Type B pancreatic cell (in vitro differentiated cells): ENCODE measurements around the gene KRTAP10-9. TPM values are rescaled to one million over a fixed set of nuclear protein-coding genes. Genes with fewer than 3 reads are reported as not detected.

Experiments
- DNase-seq: peaks from one replicate; pipeline ENCODE4 v3.0.0; 2021; ENCODE audit warnings: mixed read lengths; ENCODE audit not compliant: unreplicated experiment; ENCODE audit errors: extremely low spot score
- H3K27ac Mint-ChIP-seq: 2 replicates; pipeline ENCODE4 v1.8.0; 2021; ENCODE audit warnings: mild to moderate bottlenecking, mixed read lengths
- H3K27me3 Mint-ChIP-seq: 2 replicates; pipeline ENCODE4 v1.8.0; 2021; ENCODE audit warnings: mixed read lengths
- H3K36me3 Mint-ChIP-seq: 2 replicates; pipeline ENCODE4 v1.8.0; 2021; ENCODE audit warnings: mixed read lengths
- H3K4me1 Mint-ChIP-seq: one replicate; pipeline ENCODE4 v1.8.0; 2021; ENCODE audit warnings: mixed read lengths; ENCODE audit not compliant: unreplicated experiment
- H3K4me3 Mint-ChIP-seq: 2 replicates; pipeline ENCODE4 v1.8.0; 2021; ENCODE audit warnings: mild to moderate bottlenecking, mixed read lengths
- H3K9me3 Mint-ChIP-seq: 2 replicates; pipeline ENCODE4 v1.8.0; 2021; ENCODE audit warnings: mixed read lengths
- total RNA-seq: library from RNA; stranded (reverse); gene quantifications from 2 replicates; pipeline ENCODE4 v1.2.1, GENCODE V29; 2021; ENCODE audit warnings: low replicate concordance
- TF ChIP-seq, protein P1 (sequence below): fragments of 200-600 bp; sonication (generic); conservative IDR thresholded peaks from 2 replicates; pipeline ENCODE4 v1.5.0; 2021; ENCODE audit warnings: antibody characterized with exemption, mild to moderate bottlenecking

The KRTAP10-9 gene
- total RNA-seq, 1 donor from 2014 or later, result not detected

DNA sequence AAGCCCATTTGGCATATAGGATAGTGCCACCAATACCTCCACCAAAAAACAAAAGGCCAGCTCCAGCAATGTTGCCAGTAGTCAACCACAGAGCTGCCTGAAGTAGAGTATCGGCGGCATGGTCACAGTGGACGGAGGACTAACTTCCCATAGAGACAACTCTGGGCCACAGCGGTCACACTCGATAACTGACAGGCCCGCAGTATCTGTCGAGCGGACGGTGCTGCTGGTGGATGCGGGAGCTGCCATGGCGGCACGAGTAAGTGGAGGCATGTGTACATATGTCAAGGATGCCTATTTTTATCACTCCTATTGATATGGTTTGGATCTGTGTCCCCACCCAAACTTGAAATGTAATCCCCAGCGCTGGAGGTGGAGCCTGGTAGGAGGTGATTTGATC is 51.0 kb downstream of the KRTAP10-9 start:
- Mint-ChIP-seq H3K9me3 (peaks cover 3% of the 10 kb centered on the region), H3K36me3 (no peaks in the 10 kb centered on the region), H3K27ac (no peak overlapping the region), H3K4me3 (no peak overlapping the region), H3K27me3 (peaks cover 54% of the 10 kb centered on the region), H3K4me1 (no peaks in the 10 kb centered on the region)
- TF ChIP-seq, protein P1, sequence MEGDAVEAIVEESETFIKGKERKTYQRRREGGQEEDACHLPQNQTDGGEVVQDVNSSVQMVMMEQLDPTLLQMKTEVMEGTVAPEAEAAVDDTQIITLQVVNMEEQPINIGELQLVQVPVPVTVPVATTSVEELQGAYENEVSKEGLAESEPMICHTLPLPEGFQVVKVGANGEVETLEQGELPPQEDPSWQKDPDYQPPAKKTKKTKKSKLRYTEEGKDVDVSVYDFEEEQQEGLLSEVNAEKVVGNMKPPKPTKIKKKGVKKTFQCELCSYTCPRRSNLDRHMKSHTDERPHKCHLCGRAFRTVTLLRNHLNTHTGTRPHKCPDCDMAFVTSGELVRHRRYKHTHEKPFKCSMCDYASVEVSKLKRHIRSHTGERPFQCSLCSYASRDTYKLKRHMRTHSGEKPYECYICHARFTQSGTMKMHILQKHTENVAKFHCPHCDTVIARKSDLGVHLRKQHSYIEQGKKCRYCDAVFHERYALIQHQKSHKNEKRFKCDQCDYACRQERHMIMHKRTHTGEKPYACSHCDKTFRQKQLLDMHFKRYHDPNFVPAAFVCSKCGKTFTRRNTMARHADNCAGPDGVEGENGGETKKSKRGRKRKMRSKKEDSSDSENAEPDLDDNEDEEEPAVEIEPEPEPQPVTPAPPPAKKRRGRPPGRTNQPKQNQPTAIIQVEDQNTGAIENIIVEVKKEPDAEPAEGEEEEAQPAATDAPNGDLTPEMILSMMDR, result no peak
- DNase-seq, result no peak

Other genes starting within 250 kb of the KRTAP10-9 start
- 6.4 and 8.7 TPM in 2 replicates for gene LRRC3, start 171.6 kb upstream of the KRTAP10-9 start, total RNA-seq
- not detected in 2 replicates for gene KRTAP10-1, start 86.9 kb upstream of the KRTAP10-9 start, total RNA-seq
- gene KRTAP10-2, start 75.6 kb upstream of the KRTAP10-9 start, total RNA-seq, result not detected in 2 replicates
- not detected in 2 replicates for gene KRTAP10-3, start 68.3 kb upstream of the KRTAP10-9 start, total RNA-seq
- not detected in 2 replicates for gene KRTAP10-4, start 53.4 kb upstream of the KRTAP10-9 start, total RNA-seq
- not detected in 2 replicates for gene KRTAP10-5, start 46.5 kb upstream of the KRTAP10-9 start, total RNA-seq
- gene KRTAP10-6, start 34.6 kb upstream of the KRTAP10-9 start, total RNA-seq, result not detected in 2 replicates
- gene KRTAP10-7, start 26.5 kb upstream of the KRTAP10-9 start, total RNA-seq, result not detected in 2 replicates
- not detected in 2 replicates for gene KRTAP10-8, start 15.0 kb upstream of the KRTAP10-9 start, total RNA-seq
- gene KRTAP10-10, start 10.3 kb downstream of the KRTAP10-9 start, total RNA-seq, result not detected in 2 replicates
- gene KRTAP10-11, start 19.3 kb downstream of the KRTAP10-9 start, total RNA-seq, result not detected in 2 replicates
- gene KRTAP12-4, start 27.6 kb downstream of the KRTAP10-9 start, total RNA-seq, result not detected in 2 replicates
- gene KRTAP12-3, start 30.8 kb downstream of the KRTAP10-9 start, total RNA-seq, result not detected in 2 replicates
- gene KRTAP12-2, start 39.8 kb downstream of the KRTAP10-9 start, total RNA-seq, result not detected in 2 replicates
- not detected in 2 replicates for gene KRTAP12-1, start 55.1 kb downstream of the KRTAP10-9 start, total RNA-seq
- not detected in 2 replicates for gene KRTAP10-12, start 70.1 kb downstream of the KRTAP10-9 start, total RNA-seq
- 0.34 and 0.59 TPM in 2 replicates for gene TSPEAR, start 84.5 kb downstream of the KRTAP10-9 start, total RNA-seq
- 75.6 and 92.4 TPM in 2 replicates for gene UBE2G2, start 174.7 kb downstream of the KRTAP10-9 start, total RNA-seq
- gene SUMO3, start 191.0 kb downstream of the KRTAP10-9 start, total RNA-seq, result 61.0 and 81.2 TPM in 2 replicates
- gene PTTG1IP, start 246.6 kb downstream of the KRTAP10-9 start, total RNA-seq, result 168 and 195 TPM in 2 replicates